ENCODE measurements around the gene GRIK5. TPM values are rescaled to one million over a fixed set of nuclear protein-coding genes. Genes with fewer than 3 reads are reported as not detected.

GRIK5 gene
- total RNA-seq, 1 experiment from 2014 or later, result 43.1 TPM

- Mint-ChIP-seq H3K9me3 (no peaks in the 10 kb centered on the region), H3K36me3 (ENCODE audit: insufficient read depth in 1 of 3, low read depth in 3 of 3) (peaks cover 0 to 18% (median 7%) of the 10 kb centered on the region in 3 experiments; a peak in 3 of 7 replicates), H3K4me3 (no peak overlapping the region), H3K27ac (peak overlapping the region in 1 of 3 experiments; percentile 70; a peak in 1 of 7 replicates), H3K27me3 (ENCODE audit: low read depth) (no peaks in the 10 kb centered on the region; the same call in none of the 2 replicates), H3K4me1 (peaks cover 0 to 4% of the 10 kb centered on the region in 2 experiments; a peak in 2 of 4 replicates)
- Histone ChIP-seq H4K20me1 (ENCODE audit: control insufficient read depth, insufficient read depth, insufficient read length) (no peaks in the 10 kb centered on the region), H3K4me1 (ENCODE audit: insufficient read depth, low read length) (no peaks in the 10 kb centered on the region), H2BK15ac (ENCODE audit: low read depth, low read length) (no peak overlapping the region), H3K27me3 (ENCODE audit: insufficient read depth, low read length) (no peaks in the 10 kb centered on the region), H4K8ac (replicated peaks; ENCODE audit: insufficient read length, low read depth, low read length) (no peak overlapping the region), H3K56ac (ENCODE audit: insufficient read length, low read depth, low read length) (no peak overlapping the region), H3K14ac (ENCODE audit: insufficient read depth, low read length) (no peak overlapping the region), H3K4ac (ENCODE audit: low read depth, low read length) (no peak overlapping the region), H3K4me2 (ENCODE audit: insufficient read depth, insufficient read length, low read length) (no peak overlapping the region), H3K79me1 (ENCODE audit: insufficient read depth, low read depth, low read length, poor library complexity, severe bottlenecking) (no peaks in the 10 kb centered on the region), H2BK120ac (ENCODE audit: low read depth, low read length, poor library complexity, severe bottlenecking) (no peak overlapping the region), H3K23ac (ENCODE audit: insufficient read length, low read depth, low read length) (no peak overlapping the region), H4K5ac (ENCODE audit: insufficient read length, low read depth, low read length) (no peak overlapping the region), H3K79me2 (ENCODE audit: insufficient read depth, low read length) (no peaks in the 10 kb centered on the region), H3K9ac (ENCODE audit: extremely low read depth, insufficient read length, low read length) (no peak overlapping the region), H3K18ac (ENCODE audit: insufficient read length, low read depth, low read length) (no peak overlapping the region), H3T11ph (ENCODE audit: low read length) (no peak overlapping the region), H2BK12ac (ENCODE audit: insufficient read length, low read depth, low read length) (no peak overlapping the region), H2AFZ (ENCODE audit: low read length) (no peak overlapping the region), H2BK20ac (ENCODE audit: low read depth, low read length, poor library complexity, severe bottlenecking) (no peak overlapping the region), H3K23me2 (ENCODE audit: insufficient read length, low read depth, low read length, poor library complexity, severe bottlenecking) (no peaks in the 10 kb centered on the region), H2AK5ac (ENCODE audit: insufficient read length, low read length) (no peak overlapping the region), H4K91ac (ENCODE audit: insufficient read length, low read depth, low read length) (no peak overlapping the region), H3K9me3 (ENCODE audit: control insufficient read depth, low read depth, low read length) (no peaks in the 10 kb centered on the region), H3K27ac (ENCODE audit: insufficient read length, low read depth, low read length) (no peak overlapping the region), H2BK5ac (ENCODE audit: insufficient read length, low read length) (no peak overlapping the region)
- no peak for DNase-seq
- no peak for TF ChIP-seq CTCF (conservative IDR thresholded peaks at IDR 0.05)
- WGBS (ENCODE audit: extremely low coverage, insufficient read length, low lambda C conversion rate), result no CpG with 5 or more reads among the region's 19 CpGs
Measured at GRCh38 chr19:41969772-41970458, 100.1 kb downstream of the GRIK5 start.

Data from H9 (cell line).